Hematopoietic multipotent progenitor cell treated with erythropoietin and hydrocortisone succinate and interleukin-3 and kit ligand, for 15 days (in vitro differentiated cells): Measurements from ENCODE around the gene STX8.

Source experiments
- DNase-seq: peaks from one replicate; pipeline ENCODE4 v3.0.0-alpha.2; 2015; ENCODE audit warnings: low spot score

The STX8 gene

GRCh38 chr17:9238340-9239245 is 337.0 kb downstream of the STX8 start:
- DNase-seq: no peak

DNA sequence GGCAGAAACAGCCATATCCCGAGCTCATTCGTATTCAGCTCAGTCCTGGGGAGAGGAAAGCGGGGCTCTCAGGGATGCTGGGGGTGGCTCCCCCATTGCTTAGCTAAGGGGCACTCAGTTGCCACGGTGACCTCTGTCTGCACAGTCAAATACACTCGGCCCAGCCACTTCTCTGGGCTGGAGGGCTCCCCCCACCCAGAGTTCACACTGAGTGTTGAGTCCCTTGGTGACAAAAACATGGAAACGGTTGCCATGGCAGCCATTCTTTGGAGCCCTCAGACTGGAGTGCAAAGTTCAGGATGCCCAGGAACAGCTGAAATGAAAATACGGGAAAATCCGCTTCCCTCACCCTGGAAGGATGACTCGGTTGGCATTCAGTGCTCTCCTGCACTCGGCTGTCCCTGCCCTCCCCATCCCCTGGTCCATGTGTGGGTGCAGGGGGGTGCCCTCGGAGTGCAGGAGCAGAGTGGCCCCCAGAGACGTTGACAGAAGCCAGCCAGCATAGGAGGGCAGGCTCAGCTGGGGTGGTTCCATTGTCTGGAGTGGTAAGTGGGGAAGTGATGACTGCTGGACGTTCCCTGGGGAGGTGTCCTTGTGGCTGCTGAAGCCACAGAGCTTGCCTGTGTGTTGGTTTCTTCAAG is 337.8 kb downstream of the STX8 start:
- DNase-seq: no peak

GRCh38 chr17:9237053-9237410 is 338.6 kb downstream of the STX8 start:
- DNase-seq: no peak

DNA sequence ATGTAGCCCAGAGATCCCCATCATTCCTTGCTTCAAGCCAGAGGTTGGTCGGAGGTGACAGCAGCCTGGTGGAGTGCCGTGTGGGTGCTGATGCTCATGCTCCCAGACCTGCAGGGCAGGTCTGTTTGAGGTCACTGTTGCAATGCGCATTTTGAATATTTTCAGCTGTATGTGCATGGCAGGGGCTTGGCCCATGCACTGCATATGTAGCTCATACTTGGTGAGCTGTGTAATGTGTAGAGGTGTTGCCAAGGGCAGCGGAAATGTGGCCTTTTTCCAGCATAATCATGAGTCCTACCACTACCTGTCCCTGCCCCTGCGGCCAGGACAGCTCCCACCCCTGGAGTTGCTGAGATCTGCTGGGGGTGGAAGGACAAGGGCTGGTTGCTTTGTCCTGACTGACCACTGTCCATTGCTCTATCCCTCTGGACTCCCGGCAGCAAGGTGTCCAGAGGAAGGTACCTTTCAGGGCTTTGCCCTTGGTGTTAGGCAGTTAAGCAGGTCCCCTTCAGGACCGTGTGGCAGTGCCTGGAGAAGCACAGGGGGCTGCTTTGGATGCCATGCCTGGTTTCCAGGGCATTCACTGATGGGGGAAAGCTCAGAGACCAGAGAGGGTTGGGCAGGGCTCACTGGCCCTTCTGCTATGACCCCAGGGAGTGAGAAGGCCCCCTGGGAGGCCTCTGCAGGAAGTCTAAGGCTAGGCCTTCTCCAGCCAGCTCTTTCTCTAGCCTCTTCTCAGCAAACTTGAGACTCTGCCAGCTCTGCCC is 339.2 kb downstream of the STX8 start:
- DNase-seq: no peak

- DNase-seq: no peak
These were observed 340.3 kb downstream of the STX8 start for GRCh38 chr17:9235346-9235745.

- DNase-seq: no peak
These were observed 341.2 kb downstream of the STX8 start for GRCh38 chr17:9234389-9234945.

- DNase-seq: no peak
These were observed 341.9 kb downstream of the STX8 start for GRCh38 chr17:9233761-9234160.

GRCh38 chr17:9233271-9233599 is 342.4 kb downstream of the STX8 start:
- no peak for DNase-seq

DNA sequence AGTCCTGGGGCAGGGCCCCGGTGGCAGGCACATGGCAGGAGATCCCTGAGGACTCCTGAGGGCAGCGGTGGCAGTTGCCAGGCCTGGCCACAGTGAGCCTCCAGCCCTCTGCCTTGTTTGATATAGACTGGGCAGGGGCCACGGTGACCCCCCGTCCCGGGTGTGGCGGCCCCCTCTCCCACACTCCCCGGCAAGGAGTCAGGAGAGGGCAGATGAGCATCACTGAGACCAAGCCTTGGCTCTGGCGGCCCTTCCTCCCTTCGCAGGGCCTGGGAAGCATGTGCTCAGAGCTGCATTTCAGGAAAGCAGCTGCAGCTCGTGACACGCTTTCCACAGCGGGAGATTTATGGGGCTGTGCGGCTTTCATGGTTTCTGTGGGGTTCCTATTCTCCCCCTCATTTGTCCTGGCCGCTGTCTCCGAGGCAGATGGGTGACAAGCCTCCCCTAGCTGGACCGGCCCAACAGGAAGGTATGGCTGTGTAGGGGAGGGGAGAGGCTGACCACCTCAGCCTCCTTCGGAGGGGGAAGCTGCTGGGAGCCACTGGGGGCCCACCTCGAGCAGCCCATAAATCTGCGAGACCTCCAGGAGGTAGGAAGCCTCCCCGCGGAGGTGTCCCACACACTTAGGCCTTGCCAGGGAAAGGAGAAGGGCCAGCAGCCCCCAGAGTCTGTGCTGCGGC is 342.9 kb downstream of the STX8 start:
- DNase-seq: no peak

DNA sequence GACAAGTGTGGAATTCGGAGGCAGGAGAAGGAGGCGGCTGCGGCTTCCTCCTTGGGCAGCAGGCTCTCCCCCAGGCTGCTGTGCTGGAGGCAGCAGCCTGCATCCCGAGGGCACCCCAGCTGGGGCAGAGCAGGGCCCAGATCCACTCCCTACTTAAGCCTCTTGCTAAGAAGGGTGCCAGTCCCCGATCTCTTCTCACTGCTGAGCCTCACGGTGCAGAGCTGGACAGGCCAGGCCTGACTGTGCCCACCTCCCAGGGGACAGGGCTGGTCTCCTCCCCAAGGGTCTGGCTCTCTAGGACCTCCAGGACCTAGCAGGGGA is 343.5 kb downstream of the STX8 start:
- DNase-seq: no peak

DNA sequence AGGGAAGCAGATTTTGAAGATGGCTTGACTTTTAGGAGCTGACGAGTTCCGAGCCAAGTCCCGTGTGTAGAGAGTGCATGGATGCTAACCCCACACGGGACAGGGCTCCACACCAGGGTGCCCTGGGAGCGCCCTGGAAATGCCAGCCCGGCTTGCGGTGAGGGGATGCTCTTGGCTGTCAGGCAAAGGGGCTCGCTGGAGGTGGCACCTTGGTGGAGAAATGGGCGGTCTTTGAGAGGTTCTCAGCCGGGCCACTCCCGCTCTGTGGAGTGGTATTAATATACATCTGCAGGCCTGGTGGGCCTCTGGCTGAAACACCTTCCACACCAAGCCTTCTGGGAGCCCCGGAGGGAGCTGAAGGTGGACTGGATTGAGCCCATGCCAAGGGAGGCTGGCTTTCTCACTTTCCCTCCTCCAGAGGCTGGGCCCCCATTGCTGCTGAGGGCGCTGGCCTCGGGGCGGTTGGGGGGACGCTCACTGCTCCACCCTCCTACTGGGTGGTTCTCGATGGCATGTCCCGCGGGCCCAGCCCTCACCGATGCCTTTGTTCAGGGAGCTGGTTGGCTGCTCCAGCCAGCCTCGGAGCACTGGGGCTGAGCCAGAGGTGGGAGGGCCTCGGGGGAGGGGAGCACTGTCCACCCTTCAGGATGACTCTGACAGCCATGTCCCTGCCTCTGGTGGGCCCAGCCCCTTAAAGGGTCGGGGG is 344.0 kb downstream of the STX8 start:
- no peak for DNase-seq

DNA sequence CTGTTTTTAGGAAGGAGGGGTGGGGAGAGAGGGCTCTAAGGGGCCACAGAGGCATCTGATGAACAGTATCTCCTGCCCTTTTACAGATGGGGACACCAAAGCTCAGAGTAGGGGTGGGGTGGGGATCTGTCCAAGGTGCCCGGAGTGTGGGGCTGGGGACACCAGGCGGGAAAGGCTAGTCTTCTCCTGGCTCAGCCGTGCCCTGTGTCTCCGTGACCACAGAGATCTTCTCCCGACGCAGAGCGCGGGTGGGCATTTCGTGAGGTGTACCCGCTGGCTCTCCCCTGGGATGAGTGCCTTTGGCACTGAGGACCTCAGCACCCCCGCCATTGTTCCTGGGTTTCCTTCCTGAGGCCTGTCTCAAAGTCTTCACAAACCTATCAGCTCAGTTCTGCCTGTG is 344.8 kb downstream of the STX8 start:
- no peak for DNase-seq

- no peak for DNase-seq
These were observed 345.3 kb downstream of the STX8 start for GRCh38 chr17:9230346-9230745.

GRCh38 chr17:9229826-9230201 is 345.8 kb downstream of the STX8 start:
- no peak for DNase-seq

DNA sequence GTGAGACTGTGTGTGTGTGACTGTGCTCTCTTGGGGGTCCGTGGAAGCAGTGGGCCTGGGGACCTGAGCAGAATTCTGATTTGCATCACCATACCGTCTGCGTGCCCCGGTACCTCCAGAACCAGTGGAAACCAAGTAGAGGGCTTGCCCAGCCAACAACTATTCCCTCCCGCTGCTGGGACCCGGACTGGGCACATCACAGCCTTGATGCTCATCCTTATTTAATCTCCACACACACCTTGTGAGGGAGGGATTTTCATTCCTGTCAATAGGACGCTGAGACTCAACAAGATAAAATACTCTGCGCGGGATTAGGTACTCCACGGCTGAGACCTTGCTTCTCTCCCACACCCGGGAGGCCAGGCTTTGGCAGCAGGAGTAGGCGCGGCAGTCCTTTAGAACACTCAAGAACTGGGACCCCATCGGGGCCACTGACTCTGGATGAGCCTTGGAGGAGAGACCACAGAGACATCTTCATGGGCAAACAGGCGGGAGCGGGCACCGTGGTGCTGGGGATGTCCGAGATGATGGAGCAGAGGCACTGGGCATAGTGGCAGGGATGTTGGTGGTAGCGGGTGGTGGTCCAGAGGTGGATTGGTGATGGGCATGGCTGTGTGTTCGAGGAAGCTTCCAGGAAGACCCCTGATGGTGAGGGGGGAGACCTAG is 346.3 kb downstream of the STX8 start:
- DNase-seq: no peak

DNA sequence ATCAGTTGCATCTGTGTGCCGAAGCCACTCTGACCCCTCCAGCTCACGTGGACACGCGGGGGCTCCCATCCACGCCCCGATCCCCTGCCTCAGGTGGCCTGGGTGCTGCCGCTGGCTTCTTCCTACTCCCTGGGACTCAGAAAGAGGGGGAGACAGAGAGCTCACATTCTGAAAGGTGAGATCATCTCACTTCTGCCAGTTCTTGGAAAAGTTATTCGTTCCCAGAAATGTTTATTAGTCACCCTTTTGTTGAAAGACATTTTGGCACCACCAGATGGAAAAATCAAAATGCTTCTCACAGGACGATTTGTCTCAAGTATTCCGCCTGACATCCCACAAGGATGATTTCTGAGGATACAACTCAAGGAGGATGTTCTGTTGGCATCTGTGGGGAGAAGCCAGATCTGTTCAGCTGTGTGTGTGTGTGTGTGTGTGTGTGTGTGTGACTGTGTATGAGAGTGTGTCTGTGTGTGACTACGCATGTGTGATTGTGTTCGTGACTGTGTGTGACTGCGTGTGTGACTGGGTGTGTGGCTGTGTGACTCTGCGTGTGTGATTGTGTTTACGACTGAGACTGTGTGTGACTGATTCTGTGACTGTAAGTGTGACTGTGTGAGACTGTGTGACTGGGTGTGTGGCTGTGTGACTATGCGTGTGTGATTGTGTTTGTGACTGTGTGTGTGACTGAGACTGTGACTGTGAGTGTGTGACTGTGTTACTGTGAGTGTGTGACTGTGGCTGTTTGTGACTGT is 347.0 kb downstream of the STX8 start:
- no peak for DNase-seq

DNA sequence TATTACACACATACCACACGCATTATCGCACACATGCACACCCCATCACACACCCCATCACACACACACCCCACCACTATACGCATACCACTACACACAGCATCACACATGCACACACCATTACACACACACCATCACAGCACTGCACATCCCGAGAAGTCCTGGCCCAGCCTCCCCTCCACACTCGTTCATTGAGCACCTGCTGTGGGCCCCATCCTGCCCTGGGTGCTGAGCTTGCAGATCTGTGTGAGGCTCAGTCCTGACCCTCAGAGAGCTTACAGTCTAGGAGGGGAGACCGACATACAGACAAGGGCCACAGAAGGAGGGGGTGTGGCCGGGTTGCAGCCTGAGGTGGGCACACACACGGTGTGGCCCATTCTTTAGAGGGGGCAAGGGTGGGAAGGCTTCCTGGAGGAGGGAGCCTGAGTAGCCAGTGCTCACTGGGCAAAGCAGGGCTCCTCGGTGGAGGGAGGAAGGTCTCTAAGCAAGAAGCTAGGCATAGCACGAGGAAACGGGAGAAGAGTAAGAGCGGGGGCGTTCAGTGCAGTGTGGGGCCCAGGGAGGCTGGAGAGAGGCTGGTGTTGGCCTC is 347.7 kb downstream of the STX8 start:
- DNase-seq: no peak

- no peak for DNase-seq
These were observed 348.9 kb downstream of the STX8 start for GRCh38 chr17:9226794-9227135.

GRCh38 chr17:9226130-9226793 is 349.4 kb downstream of the STX8 start:
- DNase-seq: no peak
